Gastrocnemius medialis (tissue), 4 donors: ENCODE measurements around the gene MMP2.

Experiments used
- POLR2A ChIP-seq, 2 donors: fragments of 450-650 bp; IDR thresholded peaks; one replicate each; pipeline ENCODE4 v1.6.1; 2017; ENCODE audit warnings: antibody characterized with exemption in 2 of 2, mild to moderate bottlenecking in 2 of 2, moderate library complexity in 2 of 2
- TF ChIP-seq, protein P1 (sequence below), 5 experiments: fragments of 450-650 bp in 3 of 5; fragments of 200-600 bp in 2 of 5; sonication (generic) in 2 of 5; IDR thresholded peaks in 4 of 5; conservative IDR thresholded peaks in 1 of 5; 1 replicate in 4 of 5; 2 replicates in 1 of 5; pipeline ENCODE4 v1.5.1; 2016 to 2019; ENCODE audit warnings: antibody characterized with exemption in 5 of 5, mild to moderate bottlenecking in 3 of 5, moderate library complexity in 3 of 5

- TF ChIP-seq, protein P1, sequence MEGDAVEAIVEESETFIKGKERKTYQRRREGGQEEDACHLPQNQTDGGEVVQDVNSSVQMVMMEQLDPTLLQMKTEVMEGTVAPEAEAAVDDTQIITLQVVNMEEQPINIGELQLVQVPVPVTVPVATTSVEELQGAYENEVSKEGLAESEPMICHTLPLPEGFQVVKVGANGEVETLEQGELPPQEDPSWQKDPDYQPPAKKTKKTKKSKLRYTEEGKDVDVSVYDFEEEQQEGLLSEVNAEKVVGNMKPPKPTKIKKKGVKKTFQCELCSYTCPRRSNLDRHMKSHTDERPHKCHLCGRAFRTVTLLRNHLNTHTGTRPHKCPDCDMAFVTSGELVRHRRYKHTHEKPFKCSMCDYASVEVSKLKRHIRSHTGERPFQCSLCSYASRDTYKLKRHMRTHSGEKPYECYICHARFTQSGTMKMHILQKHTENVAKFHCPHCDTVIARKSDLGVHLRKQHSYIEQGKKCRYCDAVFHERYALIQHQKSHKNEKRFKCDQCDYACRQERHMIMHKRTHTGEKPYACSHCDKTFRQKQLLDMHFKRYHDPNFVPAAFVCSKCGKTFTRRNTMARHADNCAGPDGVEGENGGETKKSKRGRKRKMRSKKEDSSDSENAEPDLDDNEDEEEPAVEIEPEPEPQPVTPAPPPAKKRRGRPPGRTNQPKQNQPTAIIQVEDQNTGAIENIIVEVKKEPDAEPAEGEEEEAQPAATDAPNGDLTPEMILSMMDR (IDR thresholded peaks at IDR 0.05 in 4 of 5, conservative IDR thresholded peaks at IDR 0.05 in 1 of 5) = no peak
- no peak for TF ChIP-seq POLR2A (IDR thresholded peaks at IDR 0.05)
These were observed 51.4 kb downstream of the MMP2 start for GRCh38 chr16:55530316-55530856.
